K562 (cell line): Measurements from ENCODE around the gene NT5C2. TPM values are rescaled to one million over a fixed set of nuclear protein-coding genes. Genes with fewer than 3 reads are reported as not detected.
A peak's percentile ranks its signal among the peaks of the same experiment; 100 is the strongest.

Source experiments
- ATF4 ChIP-seq: fragments of 450-650 bp; formaldehyde crosslinking; IDR thresholded peaks from 2 replicates; pipeline ENCODE4 v1.4.0; 2022; ENCODE audit warnings: mild to moderate bottlenecking, moderate library complexity
- BCOR ChIP-seq: fragments of 450-650 bp; IDR thresholded peaks from 2 replicates; pipeline ENCODE4 v1.6.1; 2016
- CHD2 ChIP-seq: IDR thresholded peaks from 2 replicates; pipeline ENCODE4 v1.6.1; 2011; ENCODE audit warnings: low read depth, low read length
- CREM ChIP-seq: IDR thresholded peaks from 2 replicates; pipeline ENCODE4 v1.6.1; 2014; ENCODE audit warnings: antibody characterized with exemption, low read depth
- E2F6 ChIP-seq, 2 experiments: IDR thresholded peaks; 2 replicates each; pipeline ENCODE4 v1.6.1; 2011; ENCODE audit warnings: borderline replicate concordance in 1 of 2, control low read depth in 1 of 2, low read depth in 1 of 2, low read length in 1 of 2, mild to moderate bottlenecking in 1 of 2, mixed read lengths in 1 of 2, moderate library complexity in 1 of 2; ENCODE audit not compliant: insufficient read depth in 1 of 2, insufficient read length in 1 of 2, poor library complexity in 1 of 2, severe bottlenecking in 1 of 2; ENCODE audit errors: extremely low read depth in 1 of 2
- ETS1 ChIP-seq: conservative IDR thresholded peaks from 2 replicates; pipeline ENCODE4 v1.6.1; 2011; ENCODE audit warnings: low read depth, mild to moderate bottlenecking, low read length; ENCODE audit not compliant: control insufficient read depth
- EZH2 ChIP-seq: IDR thresholded peaks from 2 replicates; pipeline ENCODE4 v1.6.1; 2012; ENCODE audit warnings: low read depth, mild to moderate bottlenecking, inconsistent platforms, low read length, borderline replicate concordance
- KLF1 ChIP-seq: fragments of 450-650 bp; IDR thresholded peaks from 2 replicates; pipeline ENCODE4 v1.6.1; 2016; ENCODE audit warnings: missing genetic modification characterization, missing compliant biosample characterization
- NKRF ChIP-seq: fragments of 450-650 bp; IDR thresholded peaks from 2 replicates; pipeline ENCODE4 v1.6.1; 2016; ENCODE audit warnings: borderline replicate concordance
- NUFIP1 ChIP-seq: fragments of 450-650 bp; IDR thresholded peaks from 2 replicates; pipeline ENCODE4 v1.6.1; 2018; ENCODE audit not compliant: partially characterized antibody
- PRMT5 ChIP-seq: sonication (generic); formaldehyde crosslinking; IDR thresholded peaks from 2 replicates; pipeline ENCODE4 v1.5.0; 2020; ENCODE audit warnings: missing genetic modification reagents
- RFX7 ChIP-seq: fragments of 250-450 bp; sonication (Bioruptor Pico); IDR thresholded peaks from 2 replicates; pipeline ENCODE4 v1.5.1; 2021; ENCODE audit warnings: mild to moderate bottlenecking
- SLC30A9 ChIP-seq: fragments of 250-450 bp; sonication (Bioruptor Pico); IDR thresholded peaks from 2 replicates; pipeline ENCODE4 v1.8.0; 2022; ENCODE audit warnings: mild to moderate bottlenecking, moderate library complexity
- SMAD1 ChIP-seq: fragments of 150-350 bp; IDR thresholded peaks from 2 replicates; pipeline ENCODE4 v1.6.1; 2014; ENCODE audit warnings: low read length, low read depth; ENCODE audit not compliant: partially characterized antibody
- TAF7 ChIP-seq: fragments of 450-650 bp; IDR thresholded peaks from 2 replicates; pipeline ENCODE4 v1.6.1; 2016; ENCODE audit warnings: missing genetic modification characterization, missing compliant biosample characterization
- TBP ChIP-seq: optimal IDR thresholded peaks from 2 replicates; pipeline ENCODE3; 2011; ENCODE audit warnings: low read depth, low read length, improper control_type of control experiment
- TRIM25 ChIP-seq: fragments of 450-650 bp; IDR thresholded peaks from 2 replicates; pipeline ENCODE4 v1.7.0; 2016; ENCODE audit warnings: borderline replicate concordance
- U2AF1 ChIP-seq: fragments of 200-400 bp; formaldehyde crosslinking; optimal IDR thresholded peaks from 2 replicates; pipeline ENCODE3; 2017; ENCODE audit warnings: mild to moderate bottlenecking, low read depth, low read length, moderate library complexity
- U2AF2 ChIP-seq: fragments of 200-400 bp; formaldehyde crosslinking; optimal IDR thresholded peaks from 2 replicates; pipeline ENCODE3; 2017; ENCODE audit warnings: low read depth, mild to moderate bottlenecking, low read length
- ZFP91 ChIP-seq: sonication (generic); formaldehyde crosslinking; IDR thresholded peaks from 2 replicates; pipeline ENCODE4 v1.8.0; 2022; ENCODE audit warnings: mild to moderate bottlenecking, missing genetic modification reagents
- polyA plus RNA-seq, 8 experiments: library from polyadenylated mRNA; depleted of rRNA in 4 of 8; stranded (reverse) in 5 of 8; unstranded in 3 of 8; fragments of >200 nt; fragmentation: Nextera tagmentation in 2 of 8; fragmentation: Illumina TruSeq in 1 of 8; extraction: Ambion mirVana in 2 of 8; extraction: Trizol in 1 of 8; gene quantifications; 2 replicates each; pipeline versions ENCODE4 v1.2.1 to v1.2.3, GENCODE V29; 2011 to 2014; ENCODE audit warnings: inconsistent platforms in 1 of 8, missing spikeins in 1 of 8
- total RNA-seq, 7 experiments: library from RNA; depleted of rRNA in 6 of 7; stranded (reverse); fragments of >200 nt in 6 of 7; fragmentation: Illumina TruSeq in 2 of 7; extraction: Trizol in 2 of 7; gene quantifications; 2 replicates each; pipeline versions ENCODE4 v1.2.1 to v1.2.3, GENCODE V29; 2011 to 2021; ENCODE audit warnings: low replicate concordance in 1 of 7

NT5C2 gene
- total and polyA plus RNA-seq, 9 of the 15 experiments (the other 6 are each of a cell fraction or from before 2014, with no cell fraction given), result 11.3 to 45.2 (median 27.7) TPM

- TF ChIP-seq ZFP91 (CRISPR knock-in tag) (no peak), U2AF2 (no peak), CHD2 (peak; percentile 34; the same call in 1 of the 2 replicates), TRIM25 (no peak), CREM (peak; percentile 62), KLF1 (tag) (no peak), TBP (peak; percentile 22), TAF7 (tag) (no peak), NKRF (peak; percentile 51; the same call in 1 of the 2 replicates), EZH2 (no peak), NUFIP1 (no peak), ATF4 (CRISPR knock-in tag) (0 out of 2 replicates have a peak, but pooled peaks have one; percentile 2), SMAD1 (no peak), PRMT5 (CRISPR knock-in tag) (no peak), RFX7 (no peak), E2F6 (IDR thresholded peaks at IDR 0.05; ENCODE audit: borderline replicate concordance in 1 of 2, extremely low read depth in 1 of 2, insufficient read depth in 1 of 2, insufficient read length in 1 of 2, low read depth in 1 of 2, low read length in 1 of 2, poor library complexity in 1 of 2, severe bottlenecking in 1 of 2) (no peak), SLC30A9 (CRISPR knock-in tag) (no peak), ETS1 (no peak), BCOR (no peak), U2AF1 (no peak)
Measured at GRCh38 chr10:103192451-103193106, 493 bp downstream of the NT5C2 start (continued).
